ENCODE results near the gene GLI2.

GLI2 gene

DNA sequence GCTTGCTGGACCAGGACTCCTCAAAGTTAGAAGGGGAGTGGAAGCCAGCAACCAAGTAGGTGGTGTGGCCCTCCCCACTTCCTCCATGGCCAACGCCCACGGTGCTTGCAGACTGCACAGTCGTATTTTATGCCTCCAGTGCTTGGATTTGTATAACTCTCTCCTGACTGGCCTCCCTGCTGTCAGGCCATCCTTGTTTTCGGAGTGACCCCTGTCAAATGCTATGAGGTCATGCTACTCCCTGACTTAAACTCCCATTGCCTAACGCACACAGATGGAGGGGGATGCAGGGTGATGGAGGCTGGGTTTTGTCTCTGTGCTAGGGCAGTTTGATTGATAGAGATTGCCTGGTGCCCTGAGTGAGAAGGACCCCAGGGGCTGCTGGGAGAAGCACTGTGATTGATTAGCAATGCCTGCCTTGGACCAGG lies 36.1 kb downstream of the GLI2 start:
- DNase-seq = no peak

DNA sequence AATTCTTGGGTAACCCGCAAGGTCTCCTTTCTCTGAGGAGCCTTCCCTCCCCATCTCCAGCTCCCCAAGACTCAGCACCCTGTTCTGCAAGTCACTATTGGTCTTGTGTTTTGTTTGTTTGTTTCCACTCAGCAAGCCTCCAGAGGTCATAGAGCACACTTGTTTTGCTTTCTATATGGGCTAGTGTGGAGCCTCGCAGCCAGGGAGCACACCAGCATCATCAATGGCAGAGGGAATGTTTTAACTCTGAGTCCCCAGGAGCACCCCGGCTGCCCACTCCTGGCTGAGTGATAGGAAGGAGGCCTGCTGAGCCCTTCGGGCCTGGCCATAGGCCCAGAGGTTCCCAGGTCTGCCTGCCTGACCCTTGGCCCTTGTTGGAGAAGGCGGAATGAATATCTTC lies 36.6 kb downstream of the GLI2 start:
- DNase-seq = no peak

DNA sequence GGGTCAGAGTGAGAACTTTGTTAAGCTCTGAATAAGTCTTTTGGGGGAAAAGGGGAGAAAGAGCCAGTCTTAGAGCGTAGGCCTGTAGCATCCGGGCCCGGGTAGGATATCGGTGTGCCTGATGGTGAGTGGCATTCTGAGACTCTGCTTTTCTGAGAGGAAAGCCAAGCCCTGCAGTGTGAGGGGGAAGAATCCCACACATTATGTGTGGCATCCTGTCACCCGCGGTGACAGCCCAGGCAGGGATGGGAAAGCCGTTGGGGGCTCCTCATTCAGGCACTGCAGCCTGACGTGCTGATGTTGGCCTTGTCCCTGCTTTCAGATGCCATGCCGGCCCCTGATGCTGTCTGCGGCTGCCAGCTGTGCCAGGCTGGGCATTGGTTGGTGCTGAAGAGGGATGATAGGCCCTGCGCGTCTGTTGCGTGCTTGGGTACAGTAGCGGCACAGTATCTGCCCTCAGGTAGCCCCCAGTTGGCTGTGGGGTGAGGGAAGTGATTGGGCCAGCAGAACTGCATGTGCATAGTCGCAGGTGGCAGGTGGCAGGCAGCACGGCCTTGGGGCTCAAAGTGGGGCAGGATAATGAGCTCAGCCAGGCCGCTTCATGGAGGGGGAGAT lies 37.6 kb downstream of the GLI2 start:
- no peak for DNase-seq

DNA sequence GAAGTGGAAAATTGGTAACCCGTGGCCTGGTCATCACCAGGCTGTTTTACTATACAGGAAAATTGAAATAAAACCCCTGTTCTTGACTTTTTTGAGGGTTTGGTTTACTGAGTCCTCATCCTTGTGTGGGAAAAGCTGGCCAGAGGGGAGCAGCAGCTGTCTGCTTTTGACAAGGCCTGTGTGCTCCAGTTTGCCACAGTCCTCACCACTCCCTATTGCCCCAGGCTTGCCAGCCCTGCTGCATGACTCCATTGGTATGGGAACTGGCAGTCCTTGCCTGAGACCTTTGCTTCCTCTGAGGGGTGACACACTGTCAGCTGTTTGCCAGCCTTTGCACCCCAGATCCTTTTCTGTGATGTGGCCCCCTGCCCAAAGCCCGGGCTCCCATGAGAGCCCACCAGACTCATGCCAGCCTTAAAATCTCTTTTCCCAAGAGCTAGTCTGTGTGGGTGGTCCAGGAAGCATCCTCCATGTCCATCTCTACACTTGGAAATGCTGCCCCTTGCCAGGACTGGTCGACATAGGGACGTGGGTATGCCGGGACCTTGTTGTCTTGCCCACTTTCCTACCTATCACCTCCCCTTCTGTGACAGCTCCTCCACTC lies 39.0 kb downstream of the GLI2 start:
- DNase-seq = no peak

DNA sequence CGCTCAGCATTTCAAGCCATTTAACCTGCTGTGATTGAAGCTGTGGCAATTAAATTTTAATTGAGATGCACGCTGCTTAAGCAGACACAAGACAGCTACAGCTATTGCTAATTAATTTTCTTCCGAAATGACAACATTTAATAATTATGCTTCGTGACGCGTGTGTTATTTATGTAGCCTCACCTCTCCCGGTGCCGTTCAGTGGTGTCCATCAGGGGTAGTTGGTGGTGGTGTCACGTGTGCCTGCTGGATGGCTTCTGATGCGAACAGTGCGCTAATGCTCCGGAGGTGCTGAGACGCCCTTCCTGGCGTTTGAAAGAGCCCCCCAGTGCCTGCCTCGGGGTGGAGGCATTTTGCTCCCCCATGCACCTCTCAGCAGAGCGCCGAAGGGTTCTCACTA lies 39.5 kb downstream of the GLI2 start:
- DNase-seq = no peak

DNA sequence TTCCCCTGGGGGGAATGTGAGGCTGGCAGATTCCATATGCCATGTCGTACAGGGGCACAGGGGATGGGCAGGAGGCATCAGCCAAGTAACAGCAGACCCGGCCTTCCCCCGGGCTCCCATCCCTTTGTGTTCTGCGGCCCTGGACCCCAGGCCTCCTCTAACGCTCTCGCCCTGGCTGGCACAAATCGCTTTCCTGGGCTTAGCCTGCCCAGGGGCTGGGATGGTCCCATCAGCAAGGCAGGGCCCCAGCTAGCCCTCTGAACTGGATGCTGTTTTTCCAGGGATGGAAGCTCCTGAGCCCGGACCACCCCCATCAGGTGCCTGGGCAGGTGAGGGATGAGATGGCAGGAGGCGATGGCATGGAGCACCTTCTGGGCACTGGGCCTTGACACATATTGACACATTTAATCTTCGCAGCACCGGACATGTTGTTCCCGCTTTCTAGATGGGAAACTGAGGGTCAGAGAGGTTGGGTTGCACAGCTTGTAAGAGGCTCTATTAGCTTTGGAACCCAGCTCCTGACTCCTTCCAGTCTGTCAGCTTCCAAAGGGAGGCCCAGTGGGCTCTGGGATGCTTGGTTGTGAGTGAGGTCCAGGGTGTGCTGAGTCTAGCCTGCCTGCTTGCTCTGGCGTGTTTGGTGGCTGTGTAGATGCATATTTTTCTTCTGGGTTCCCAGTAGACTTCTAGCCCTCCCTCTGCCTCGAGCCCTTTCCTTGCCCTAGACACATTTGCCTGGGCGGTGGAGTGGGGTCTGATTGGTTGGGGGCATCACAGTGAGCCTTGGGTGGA lies 40.3 kb downstream of the GLI2 start:
- no peak for DNase-seq

DNA sequence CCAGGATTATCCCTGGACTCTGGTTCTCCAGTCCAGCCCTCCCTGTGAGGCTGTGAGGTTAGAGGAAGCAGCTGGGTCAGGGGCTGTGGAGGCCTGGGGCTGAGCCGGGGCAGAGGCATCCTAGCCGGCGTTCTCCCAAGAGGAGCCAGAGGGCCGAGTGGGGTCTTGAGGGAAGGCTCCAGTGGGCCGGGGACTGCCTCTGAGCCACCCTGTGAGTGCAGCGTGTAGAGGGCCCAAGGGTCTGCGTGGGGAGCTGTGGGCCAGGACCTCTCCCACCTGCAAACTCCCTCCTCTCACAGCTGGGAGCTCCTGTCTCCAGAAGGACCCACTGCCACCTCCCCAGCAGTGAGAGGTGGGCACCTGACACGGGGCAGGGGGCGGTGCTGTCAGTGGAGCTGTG lies 41.0 kb downstream of the GLI2 start:
- no peak for DNase-seq

DNA sequence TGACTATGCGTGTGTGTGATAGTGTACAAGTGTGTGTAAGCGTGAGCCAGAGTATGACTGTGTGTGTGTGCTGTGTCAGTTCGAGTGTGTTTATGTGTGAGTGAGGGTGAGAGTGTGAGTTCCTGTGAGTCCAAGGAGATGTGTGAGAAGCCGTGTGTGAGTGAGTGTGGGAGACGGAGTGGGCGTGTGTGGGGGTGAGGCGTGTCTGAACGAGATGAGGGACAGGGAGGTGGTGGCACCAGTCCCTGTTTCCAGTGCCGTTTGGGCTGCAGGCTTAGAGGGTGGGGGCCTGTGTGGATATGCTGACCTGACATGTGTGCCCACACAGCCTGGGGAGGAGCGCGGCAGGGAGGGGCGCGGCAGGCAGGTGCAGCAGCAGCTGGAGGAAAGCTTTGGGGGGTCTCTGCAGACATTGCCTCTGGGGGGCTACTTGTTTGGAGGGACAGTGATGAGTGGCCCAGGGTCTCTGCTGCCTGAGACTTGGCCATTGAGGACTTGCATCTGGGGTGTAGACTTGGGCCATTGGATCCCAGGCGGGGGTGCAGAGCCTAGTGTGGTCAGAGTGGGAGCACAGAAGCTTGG lies 41.6 kb downstream of the GLI2 start:
- DNase-seq = no peak

DNA sequence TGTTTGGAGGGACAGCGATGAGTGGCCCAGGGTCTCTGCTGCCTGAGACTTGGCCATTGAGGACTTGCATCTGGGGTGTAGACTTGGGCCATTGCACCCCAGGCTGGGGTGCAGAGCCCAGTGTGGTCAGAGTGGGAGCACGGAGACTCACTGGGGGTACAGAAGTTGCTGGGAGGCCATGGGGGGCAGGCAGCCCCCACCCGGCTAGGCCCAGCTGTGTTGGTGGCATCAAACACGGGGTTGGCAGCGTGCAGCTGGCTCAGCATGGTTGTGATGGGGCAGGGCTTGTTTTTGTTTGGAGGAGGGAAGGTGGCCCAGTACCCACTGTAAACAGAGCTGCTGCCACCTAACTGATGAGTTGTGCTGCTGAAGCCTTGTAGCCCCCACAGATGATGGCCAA lies 42.1 kb downstream of the GLI2 start:
- no peak for DNase-seq

DNA sequence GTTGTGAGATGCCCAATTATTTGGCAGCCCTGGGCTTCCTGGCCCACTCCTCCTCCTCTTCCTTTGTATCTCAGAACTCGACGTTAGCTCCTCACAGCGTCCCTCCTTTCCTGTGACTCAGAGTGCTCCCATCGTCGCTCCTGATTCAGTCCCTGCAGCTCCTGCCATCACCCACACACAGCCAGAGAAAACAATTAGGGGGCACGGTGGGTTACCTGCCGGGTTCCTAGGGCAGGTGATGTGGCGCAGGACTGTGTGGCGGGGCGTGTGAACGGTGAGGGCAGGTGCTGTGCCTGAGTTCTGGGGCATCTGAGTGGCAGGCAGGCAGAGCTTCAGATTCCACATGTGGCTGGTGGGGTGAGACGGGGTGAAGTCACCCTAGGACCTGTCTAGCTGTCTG lies 42.6 kb downstream of the GLI2 start:
- no peak for DNase-seq

DNA sequence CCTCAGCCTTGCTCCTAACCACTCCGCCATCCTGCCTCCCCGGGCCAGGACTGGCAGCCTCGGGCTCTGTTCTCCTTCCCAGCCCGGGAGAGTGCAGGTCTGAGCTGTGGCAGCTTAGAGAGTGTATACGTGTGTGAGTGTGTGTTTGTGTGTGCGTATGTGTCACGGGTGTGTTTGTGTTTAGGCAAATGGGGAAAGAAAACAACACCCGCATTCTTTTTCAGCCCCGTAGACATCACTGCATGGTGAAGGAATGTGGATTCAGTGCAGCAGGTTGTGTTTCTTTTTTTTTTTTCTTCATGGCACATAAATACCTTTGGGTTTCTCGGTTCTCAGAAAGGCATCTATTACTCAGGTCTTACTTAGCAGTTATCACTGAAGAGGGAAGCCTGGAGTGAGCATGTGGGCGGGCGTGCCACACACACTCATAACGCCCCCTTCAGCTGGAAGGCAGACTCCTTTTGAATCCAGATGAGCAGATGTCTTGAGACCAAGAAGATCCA lies 44.2 kb downstream of the GLI2 start:
- DNase-seq = peak; percentile 84

DNA sequence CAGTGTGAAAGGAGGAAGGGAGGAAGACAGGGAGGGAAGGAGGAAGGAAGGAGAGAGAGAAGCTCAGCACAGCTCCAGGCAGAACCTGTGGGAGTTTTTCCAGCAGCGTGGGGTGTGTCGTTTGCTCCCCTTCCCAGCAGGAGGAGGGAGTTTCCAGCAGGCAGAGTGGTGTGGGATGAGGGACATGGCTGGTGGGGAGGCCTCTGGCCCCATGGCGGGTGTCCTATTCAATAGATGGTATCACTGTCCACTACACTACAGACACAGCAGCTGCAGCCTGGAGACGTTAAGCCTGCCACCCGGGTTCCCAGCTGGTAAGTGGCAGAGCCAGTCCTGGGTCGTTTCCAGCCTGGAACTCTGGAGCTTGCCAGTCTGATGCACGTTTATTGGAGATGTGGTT lies 44.7 kb downstream of the GLI2 start:
- DNase-seq = no peak

DNA sequence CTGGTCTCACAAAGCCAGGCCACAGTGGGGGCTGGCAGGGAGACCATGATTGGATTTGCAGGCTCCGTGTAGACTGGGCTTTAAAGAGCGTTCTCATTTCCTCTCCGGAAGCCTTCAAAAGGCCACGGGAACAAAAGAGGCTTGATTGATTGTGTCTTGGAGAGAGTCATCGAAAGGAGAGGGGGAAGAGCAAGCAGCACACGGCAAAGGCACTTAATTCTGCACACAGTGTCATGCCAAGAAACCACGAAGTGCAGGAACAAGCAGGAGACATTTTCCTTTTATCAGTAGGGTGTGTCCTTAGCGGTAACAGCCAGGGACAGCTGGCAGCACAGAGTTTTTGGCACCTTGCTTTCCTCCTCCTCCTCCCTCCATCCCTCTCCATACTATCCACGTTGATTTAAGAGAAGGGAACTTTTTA lies 47.7 kb downstream of the GLI2 start:
- peak; percentile 28 for DNase-seq

DNA sequence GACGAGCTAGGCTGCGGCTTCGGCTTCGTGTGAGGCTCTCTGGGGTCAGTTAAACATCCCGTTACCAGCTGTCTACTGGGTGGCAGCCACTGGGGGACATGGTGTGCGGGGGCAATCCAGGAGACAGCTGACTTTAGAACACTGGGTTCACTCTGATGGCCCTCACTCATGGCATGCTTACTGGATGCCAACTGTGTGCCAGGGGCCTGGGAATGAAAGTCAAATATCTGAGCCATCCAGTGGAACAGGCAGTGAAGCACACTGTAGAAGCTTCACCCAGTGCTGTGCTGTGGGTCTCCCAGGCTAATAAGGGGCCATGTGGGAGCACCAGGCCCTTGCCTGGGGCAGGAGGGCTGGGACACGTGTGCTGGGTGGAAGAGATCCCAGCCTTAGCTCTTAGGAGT lies 48.3 kb downstream of the GLI2 start:
- no peak for DNase-seq
